Suprapubic skin (tissue), 4 donors: ENCODE results near the gene KDM6A. TPM values are rescaled to one million over a fixed set of nuclear protein-coding genes. Genes with fewer than 3 reads are reported as not detected.
"Not testable (repeated sequence)": the region's sequence is repeated elsewhere in the genome, so short reads cannot be mapped to it uniquely, and the experiment has no call there.

Experiments used
- DNase-seq, 2 donors: peaks; one replicate each; pipeline ENCODE4 v3.0.0-alpha.2; 2019; ENCODE audit warnings: low spot score in 2 of 2
- H3K27ac ChIP-seq: fragments of 200-600 bp; sonication (generic); one replicate; pipeline ENCODE4 v1.5.1; 2019
- H3K27me3 ChIP-seq: fragments of 200-600 bp; sonication (generic); one replicate; pipeline ENCODE4 v1.5.1; 2019
- H3K36me3 ChIP-seq: fragments of 200-600 bp; sonication (generic); one replicate; pipeline ENCODE4 v1.5.1; 2019
- H3K4me1 ChIP-seq: fragments of 200-600 bp; sonication (generic); one replicate; pipeline ENCODE4 v1.5.1; 2019
- H3K4me3 ChIP-seq: fragments of 200-600 bp; sonication (generic); one replicate; pipeline ENCODE4 v1.5.1; 2019; ENCODE audit warnings: mild to moderate bottlenecking
- H3K9me3 ChIP-seq: fragments of 200-600 bp; sonication (generic); one replicate; pipeline ENCODE4 v1.5.1; 2019
- EP300 ChIP-seq: sonication (generic); formaldehyde crosslinking; IDR thresholded peaks from one replicate; pipeline ENCODE4 v1.6.1; 2017; ENCODE audit warnings: antibody characterized with exemption
- POLR2A ChIP-seq, 2 donors: fragments of 450-650 bp; IDR thresholded peaks; one replicate each; pipeline ENCODE4 v1.6.1; 2017; ENCODE audit warnings: antibody characterized with exemption in 2 of 2, mild to moderate bottlenecking in 2 of 2, moderate library complexity in 2 of 2
- POLR2AphosphoS5 ChIP-seq, 3 donors: sonication (generic); formaldehyde crosslinking; IDR thresholded peaks; one replicate each; pipeline ENCODE4 v1.6.1; 2017; ENCODE audit warnings: antibody characterized with exemption in 3 of 3
- WGBS: methylation state at CpG from one replicate; pipeline ENCODE4 v1.1.5; 2018; 5-methylcytosine and 5-hydroxymethylcytosine counted together
- total RNA-seq, 4 donors: library from RNA; depleted of rRNA; stranded (reverse); fragments of >200 nt; gene quantifications; one replicate each; pipeline ENCODE4 v1.1.0, GENCODE V29; 2016
- TF ChIP-seq, protein P1 (sequence below), 2 donors: fragments of 200-600 bp in 1 of 2; fragments of 450-650 bp in 1 of 2; sonication (generic) in 1 of 2; IDR thresholded peaks; one replicate each; pipeline ENCODE4 v1.5.1; 2016 to 2019; ENCODE audit warnings: antibody characterized with exemption in 2 of 2, mild to moderate bottlenecking in 1 of 2, moderate library complexity in 1 of 2

The KDM6A gene
- total RNA-seq, 4 donors from 2014 or later = 45.5 to 140 (median 60.9) TPM

DNA sequence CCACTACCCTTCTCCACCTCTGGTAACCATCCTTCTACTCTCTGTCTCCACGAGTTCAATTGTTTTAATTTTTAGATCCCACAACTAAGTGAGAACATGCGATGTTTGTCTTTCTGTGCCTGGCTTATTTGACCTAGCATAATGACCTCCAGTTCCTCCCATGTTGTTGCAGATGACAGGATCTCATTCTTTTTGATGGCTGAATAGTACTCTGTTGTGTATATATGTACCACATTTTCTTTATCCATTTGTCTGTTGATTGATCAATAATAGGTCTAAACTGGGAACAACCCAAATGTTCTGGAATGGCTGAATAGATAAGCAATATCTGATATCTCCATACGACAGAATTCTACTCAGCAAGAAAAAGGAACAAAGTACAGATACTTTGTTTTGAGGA lies 260.5 kb downstream of the KDM6A start:
- no peak overlapping the region for H3K27ac ChIP-seq
- H3K9me3 ChIP-seq = no peaks in the 10 kb centered on the region
- H3K4me3 ChIP-seq = no peak overlapping the region
- TF ChIP-seq, protein P1, sequence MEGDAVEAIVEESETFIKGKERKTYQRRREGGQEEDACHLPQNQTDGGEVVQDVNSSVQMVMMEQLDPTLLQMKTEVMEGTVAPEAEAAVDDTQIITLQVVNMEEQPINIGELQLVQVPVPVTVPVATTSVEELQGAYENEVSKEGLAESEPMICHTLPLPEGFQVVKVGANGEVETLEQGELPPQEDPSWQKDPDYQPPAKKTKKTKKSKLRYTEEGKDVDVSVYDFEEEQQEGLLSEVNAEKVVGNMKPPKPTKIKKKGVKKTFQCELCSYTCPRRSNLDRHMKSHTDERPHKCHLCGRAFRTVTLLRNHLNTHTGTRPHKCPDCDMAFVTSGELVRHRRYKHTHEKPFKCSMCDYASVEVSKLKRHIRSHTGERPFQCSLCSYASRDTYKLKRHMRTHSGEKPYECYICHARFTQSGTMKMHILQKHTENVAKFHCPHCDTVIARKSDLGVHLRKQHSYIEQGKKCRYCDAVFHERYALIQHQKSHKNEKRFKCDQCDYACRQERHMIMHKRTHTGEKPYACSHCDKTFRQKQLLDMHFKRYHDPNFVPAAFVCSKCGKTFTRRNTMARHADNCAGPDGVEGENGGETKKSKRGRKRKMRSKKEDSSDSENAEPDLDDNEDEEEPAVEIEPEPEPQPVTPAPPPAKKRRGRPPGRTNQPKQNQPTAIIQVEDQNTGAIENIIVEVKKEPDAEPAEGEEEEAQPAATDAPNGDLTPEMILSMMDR (IDR thresholded peaks at IDR 0.05) = no peak
- no peak for TF ChIP-seq POLR2A (IDR thresholded peaks at IDR 0.05)
- TF ChIP-seq EP300 = no peak
- TF ChIP-seq POLR2AphosphoS5 (IDR thresholded peaks at IDR 0.05) = no peak
- H3K4me1 ChIP-seq = no peaks in the 10 kb centered on the region
- no peaks in the 10 kb centered on the region for H3K36me3 ChIP-seq
- WGBS = 90% methylated on average over 3 of the region's 3 CpGs
- DNase-seq = no peak
- H3K27me3 ChIP-seq = no peaks in the 10 kb centered on the region

DNA sequence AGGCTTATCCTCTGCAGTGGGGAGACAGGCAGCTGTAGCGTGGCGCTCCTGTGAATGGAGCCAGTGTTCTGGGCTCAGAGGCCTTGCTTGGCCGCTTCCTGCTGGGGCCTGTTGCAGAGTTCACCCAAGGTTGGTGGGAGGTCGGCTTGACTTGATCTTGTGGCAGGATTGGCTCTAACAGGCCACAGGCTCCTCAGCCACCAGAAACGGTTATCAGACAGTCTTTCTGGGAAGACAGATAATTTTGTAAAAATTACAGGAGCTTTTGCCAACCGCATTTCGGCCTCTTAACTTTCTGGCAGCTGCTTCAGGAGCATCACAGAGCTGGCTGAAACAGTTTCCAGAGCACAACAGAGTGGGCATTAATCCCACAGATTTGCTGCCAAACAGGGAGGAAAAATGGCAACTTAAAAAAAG lies 261.3 kb downstream of the KDM6A start:
- no peak for DNase-seq

GRCh38 chrX:45134775-45135174 lies 261.8 kb downstream of the KDM6A start:
- Histone ChIP-seq H3K36me3 (no peaks in the 10 kb centered on the region), H3K4me3 (no peak overlapping the region), H3K9me3 (no peaks in the 10 kb centered on the region), H3K4me1 (no peaks in the 10 kb centered on the region), H3K27ac (no peak overlapping the region), H3K27me3 (no peaks in the 10 kb centered on the region)
- DNase-seq = no peak
- no peak for TF ChIP-seq POLR2AphosphoS5 (IDR thresholded peaks at IDR 0.05)
- no peak for TF ChIP-seq EP300
- TF ChIP-seq, protein P1 (IDR thresholded peaks at IDR 0.05) = no peak
- TF ChIP-seq POLR2A (IDR thresholded peaks at IDR 0.05) = no peak
- WGBS = 63% methylated on average over 3 of the region's 3 CpGs

More for the DNA sequence above, 261.3 kb downstream of the KDM6A start:
- Histone ChIP-seq H3K4me3 (no peak overlapping the region), H3K27me3 (no peaks in the 10 kb centered on the region), H3K36me3 (no peaks in the 10 kb centered on the region), H3K9me3 (no peaks in the 10 kb centered on the region), H3K27ac (no peak overlapping the region), H3K4me1 (no peaks in the 10 kb centered on the region)
- TF ChIP-seq, protein P1 (IDR thresholded peaks at IDR 0.05) = no peak
- no peak for TF ChIP-seq POLR2AphosphoS5 (IDR thresholded peaks at IDR 0.05)
- TF ChIP-seq POLR2A (IDR thresholded peaks at IDR 0.05) = no peak
- no peak for TF ChIP-seq EP300
- 66% methylated on average over 7 of the region's 7 CpGs for WGBS

GRCh38 chrX:45135391-45136075 lies 262.5 kb downstream of the KDM6A start:
- not testable (repeated sequence) for DNase-seq, H3K4me3 ChIP-seq, H3K9me3 ChIP-seq, H3K4me1 ChIP-seq, H3K36me3 ChIP-seq, H3K27ac ChIP-seq, H3K27me3 ChIP-seq
- WGBS = 80% methylated on average over 4 of the region's 4 CpGs

GRCh38 chrX:45137531-45137930 lies 264.5 kb downstream of the KDM6A start:
- DNase-seq = no peak
- H3K9me3 ChIP-seq = no peaks in the 10 kb centered on the region
- TF ChIP-seq EP300 (no peak), POLR2A (IDR thresholded peaks at IDR 0.05) (no peak), POLR2AphosphoS5 (IDR thresholded peaks at IDR 0.05) (no peak)
- TF ChIP-seq, protein P1 (IDR thresholded peaks at IDR 0.05) = no peak
- no peaks in the 10 kb centered on the region for H3K27me3 ChIP-seq
- H3K27ac ChIP-seq = no peak overlapping the region
- no peak overlapping the region for H3K4me3 ChIP-seq
- H3K4me1 ChIP-seq = no peaks in the 10 kb centered on the region
- no peaks in the 10 kb centered on the region for H3K36me3 ChIP-seq

GRCh38 chrX:45138525-45138924 lies 265.5 kb downstream of the KDM6A start:
- H3K27me3 ChIP-seq = no peaks in the 10 kb centered on the region
- 90% methylated on average over 4 of the region's 4 CpGs for WGBS

More at GRCh38 chrX:45138525-45138924, 265.5 kb downstream of the KDM6A start:
- no peak for TF ChIP-seq EP300
- TF ChIP-seq, protein P1 (IDR thresholded peaks at IDR 0.05) = no peak
- no peak for TF ChIP-seq POLR2AphosphoS5 (IDR thresholded peaks at IDR 0.05)
- TF ChIP-seq POLR2A (IDR thresholded peaks at IDR 0.05) = no peak
- Histone ChIP-seq H3K27ac (no peak overlapping the region), H3K9me3 (no peaks in the 10 kb centered on the region), H3K36me3 (no peaks in the 10 kb centered on the region), H3K4me1 (no peaks in the 10 kb centered on the region), H3K4me3 (no peak overlapping the region)
- DNase-seq = no peak
